Limb (tissue), 2 donors: Measurements from ENCODE around the gene PDILT.

Experiments
- DNase-seq, 2 donors: peaks; one replicate each; pipeline ENCODE4 v3.0.0-alpha.2; 2016; ENCODE audit errors: extremely low spot score in 2 of 2

The PDILT gene

DNA sequence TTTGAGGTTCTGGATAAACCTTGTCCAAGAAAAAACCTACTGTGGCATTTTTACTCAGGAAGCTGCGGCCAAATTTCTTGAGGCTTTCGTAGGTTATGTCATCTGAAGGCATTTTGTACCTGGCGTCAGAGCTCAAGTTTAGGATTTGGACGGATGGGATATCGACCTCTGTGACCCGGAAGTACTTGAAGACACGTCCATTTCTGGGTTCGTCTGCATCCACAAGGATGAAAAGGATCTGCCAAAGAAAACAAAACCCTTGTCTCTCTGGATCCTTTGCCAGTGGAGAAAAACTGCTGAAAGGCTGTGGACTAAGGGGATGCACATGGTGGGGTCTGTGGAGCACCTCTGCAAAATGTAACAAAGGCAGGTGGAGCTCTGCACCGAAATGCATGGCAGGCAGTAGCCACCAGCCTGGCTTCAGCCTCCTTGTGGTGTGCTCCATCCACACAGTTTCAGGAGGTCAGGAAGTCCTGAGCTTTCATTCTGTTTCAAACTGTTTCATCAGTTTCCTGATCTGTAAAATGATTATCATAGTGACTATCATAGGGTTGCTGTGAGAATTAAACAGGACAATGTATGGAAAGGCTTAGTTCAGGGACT is 35.0 kb downstream of the PDILT start:
- no peak for DNase-seq

GRCh38 chr16:20364051-20364450 is 40.5 kb downstream of the PDILT start:
- DNase-seq = no peak

- no peak for DNase-seq
These were observed 41.3 kb downstream of the PDILT start for GRCh38 chr16:20363191-20363590.

- no peak for DNase-seq
These were observed 44.5 kb downstream of the PDILT start for GRCh38 chr16:20359997-20360396.

DNA sequence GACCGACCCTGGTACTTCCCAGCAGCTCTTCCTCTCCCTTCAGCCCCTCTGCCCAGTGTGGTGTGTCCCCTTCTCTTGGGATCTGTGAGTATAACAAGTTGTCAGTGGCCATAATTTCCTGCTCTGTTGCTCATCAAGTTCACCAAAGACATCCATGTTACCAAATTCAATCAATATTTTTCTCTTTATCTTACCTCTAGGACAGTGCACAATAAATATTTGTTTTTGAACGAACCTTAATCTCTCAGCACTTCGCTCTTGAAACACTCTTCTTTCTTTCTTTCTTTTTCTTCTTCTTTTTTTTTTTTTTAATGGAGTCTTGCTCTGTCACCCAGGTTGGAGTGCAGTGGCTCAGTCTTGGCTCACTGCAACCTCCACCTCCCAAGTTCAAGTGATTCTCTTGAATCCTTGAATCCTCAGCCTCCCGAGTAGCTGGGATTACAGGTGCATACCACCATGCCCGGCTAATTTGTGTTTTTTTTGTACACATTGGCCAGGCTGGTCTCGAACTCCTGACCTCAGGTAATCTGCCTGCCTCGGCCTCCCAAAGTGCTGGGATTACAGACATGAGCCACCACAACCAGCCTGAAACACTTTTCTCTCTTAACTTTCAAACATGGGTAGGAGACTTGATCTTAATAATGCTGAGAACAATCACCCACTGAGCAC is 49.3 kb downstream of the PDILT start:
- no peak for DNase-seq

DNA sequence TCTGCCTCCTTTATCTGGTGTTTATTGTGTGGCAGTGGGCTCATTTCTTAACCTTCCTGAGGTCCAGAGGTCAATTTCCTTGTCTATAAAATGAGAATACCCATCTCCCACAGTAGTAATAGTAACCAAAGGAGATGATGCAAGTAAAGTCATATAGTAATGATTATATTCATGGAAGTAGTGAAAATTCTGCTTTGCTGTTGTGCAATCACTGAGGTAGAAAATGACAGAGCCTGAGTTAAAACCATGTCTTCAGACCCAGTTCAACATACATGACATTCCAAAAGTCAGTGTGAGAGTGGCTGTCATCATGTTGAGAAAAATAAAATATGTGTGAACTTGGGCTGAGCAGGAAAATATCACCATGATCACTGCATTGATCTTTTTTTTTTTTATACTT is 51.2 kb downstream of the PDILT start:
- DNase-seq = no peak

DNA sequence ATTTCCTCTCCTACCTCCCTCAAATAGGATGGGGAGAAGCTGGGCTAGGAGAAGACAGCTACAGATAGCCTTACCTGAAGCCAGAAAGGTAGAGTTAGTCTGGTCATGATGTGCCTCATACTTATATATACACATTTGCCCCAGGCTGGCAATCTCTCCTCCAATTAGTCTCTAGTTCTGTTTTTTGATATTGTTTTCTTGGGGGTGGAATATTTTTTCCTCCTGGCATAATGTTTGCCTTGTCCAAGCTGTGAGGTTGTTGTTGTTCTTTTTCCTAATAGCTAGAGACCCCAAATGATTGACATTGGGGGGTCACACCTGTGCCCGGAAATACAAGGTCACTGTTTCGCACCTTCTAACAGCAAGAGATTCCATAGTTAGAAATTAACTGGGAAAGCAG is 51.9 kb downstream of the PDILT start, which contains the start of gene UMOD:
Gene UMOD (minus strand): TSS at position 101 of the 400 bp plus-strand sequence. CDS start 1,978 bp downstream, outside the sequence.
- no peak for DNase-seq

DNA sequence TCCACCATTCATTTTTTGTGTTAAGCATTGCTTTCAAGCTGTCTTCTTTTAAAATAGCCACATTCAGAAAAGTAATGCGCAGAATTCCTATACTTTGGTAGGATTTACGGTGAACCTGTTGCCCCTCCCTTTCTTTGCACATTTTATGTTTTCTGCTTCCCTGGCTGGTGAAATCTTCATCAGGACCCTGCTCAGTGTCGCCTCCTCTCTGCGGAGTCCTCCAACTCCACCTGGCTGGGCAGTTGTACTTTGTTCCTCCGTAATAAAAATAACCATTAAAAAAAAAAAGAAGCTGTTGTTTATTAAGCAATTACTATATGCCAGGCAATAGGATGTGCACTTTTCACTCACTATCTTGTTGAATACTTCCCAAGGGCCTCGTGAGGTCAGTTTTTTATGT is 54.9 kb downstream of the PDILT start:
- no peak for DNase-seq

DNA sequence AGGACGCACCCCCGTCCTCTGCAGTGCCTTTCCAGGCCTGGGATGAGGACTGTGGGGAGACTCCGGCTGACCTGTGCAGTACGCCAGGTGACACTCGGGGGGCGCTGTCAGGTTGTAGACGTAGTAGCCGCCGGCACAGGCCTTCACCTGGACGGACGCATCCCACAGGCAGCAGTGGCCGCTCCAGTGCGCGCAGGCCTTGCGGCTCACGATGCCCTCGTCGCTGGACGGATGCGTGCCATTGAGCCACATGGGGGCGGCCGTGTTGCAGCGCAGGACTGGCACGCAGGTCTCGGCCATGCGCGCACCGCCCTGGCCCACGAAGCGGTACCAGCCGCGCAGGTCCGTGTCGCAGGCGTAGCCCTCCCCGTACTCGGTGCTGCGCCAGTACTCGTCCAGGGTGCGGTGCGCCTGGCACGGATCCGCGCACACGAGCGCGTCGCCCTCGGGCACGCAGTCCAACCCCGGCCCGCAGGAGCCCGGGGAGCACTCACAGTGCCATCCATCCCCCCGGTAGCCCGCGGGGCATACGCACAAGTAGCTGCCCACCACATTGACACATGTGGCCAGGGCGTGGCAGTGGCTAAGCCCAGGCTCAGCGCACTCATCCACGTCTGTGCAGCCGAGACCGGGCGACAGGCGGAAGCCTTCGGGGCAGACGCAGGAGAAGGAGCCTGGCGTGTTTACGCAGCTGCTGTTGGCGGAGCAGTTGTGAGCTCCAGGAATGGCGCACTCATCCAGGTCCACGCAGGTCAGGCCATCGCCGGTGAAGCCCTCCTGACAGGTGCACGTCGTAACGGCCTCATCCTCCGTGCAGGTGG is 56.0 kb downstream of the PDILT start:
- no peak for DNase-seq

- no peak for DNase-seq
These were observed 56.7 kb downstream of the PDILT start for GRCh38 chr16:20347666-20348364.

DNA sequence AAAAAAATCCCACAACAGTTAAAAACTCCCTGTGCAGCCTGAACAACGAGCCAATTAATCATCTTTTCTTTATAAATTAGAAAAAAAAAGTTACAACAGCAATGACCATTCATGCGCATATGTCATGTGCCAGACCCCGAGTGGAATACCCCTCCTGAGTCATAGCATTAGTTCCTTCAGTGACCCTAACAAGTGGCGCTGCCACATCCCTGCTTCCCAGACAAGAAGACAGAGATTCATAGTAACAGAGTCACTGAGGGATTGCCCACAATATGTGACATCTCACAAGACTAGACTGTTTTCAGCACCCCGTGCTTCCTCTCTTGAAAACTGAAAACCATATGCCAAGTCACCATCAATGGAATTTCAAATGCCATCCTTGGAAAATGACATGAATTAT is 59.9 kb downstream of the PDILT start:
- no peak for DNase-seq

DNA sequence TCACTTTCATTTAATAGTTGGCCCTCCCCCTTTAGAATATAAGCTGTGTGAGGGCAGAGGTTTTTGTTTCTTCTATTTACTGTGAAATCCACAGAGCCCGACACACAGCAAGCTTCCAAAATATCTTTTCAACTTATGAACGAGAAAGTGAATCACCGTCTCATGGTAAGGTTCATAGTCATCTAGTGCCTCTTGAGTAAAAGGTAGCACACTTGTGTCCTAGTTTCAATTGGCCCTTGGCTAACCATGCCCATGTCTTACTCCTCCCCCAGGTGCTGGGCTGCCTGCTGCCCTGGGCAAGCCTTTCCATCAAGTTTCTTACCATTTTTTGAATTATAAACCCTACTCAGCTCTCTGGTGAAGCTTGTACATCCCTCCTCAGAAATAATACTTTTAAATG is 64.8 kb downstream of the PDILT start:
- no peak for DNase-seq

GRCh38 chr16:20336955-20337354 is 67.6 kb downstream of the PDILT start:
- DNase-seq = no peak

DNA sequence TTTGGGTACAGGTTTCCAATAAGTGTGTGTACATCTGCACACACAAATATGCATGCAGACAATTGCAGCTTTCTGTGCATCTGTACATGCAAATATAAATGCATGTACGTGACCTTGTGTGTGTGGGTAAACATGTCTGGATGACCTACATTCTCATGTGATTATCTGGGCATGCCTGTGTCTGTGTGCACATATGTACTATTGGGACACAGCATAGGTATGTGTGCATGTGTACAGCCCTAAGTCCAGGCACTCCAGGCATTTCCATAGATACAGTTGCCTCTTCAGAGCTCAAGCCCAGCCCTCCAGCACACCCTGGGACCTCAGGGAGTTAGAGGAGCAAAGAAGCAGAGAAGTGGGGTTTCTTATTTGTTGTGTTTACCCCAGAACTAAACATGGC is 70.1 kb downstream of the PDILT start:
- no peak for DNase-seq

DNA sequence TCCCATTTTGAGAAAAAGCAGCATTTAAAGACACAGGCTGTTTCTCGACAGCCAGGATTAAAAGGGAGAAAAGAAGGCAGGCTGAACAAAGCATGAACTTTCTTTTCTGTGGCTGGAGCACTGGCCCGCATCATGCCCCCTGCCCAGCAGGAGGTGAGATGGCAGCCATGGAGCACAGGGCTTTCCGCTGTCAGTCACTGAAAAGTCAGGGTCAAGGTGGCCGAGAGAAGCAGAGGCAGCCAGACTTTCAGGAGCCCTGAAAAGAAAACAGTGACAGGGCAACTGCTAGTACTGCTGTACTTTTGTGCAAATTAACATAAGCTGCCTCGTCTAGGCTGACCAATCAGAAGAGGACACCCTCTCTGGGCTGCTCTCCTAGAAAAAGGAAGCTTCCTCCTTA is 71.4 kb downstream of the PDILT start:
- DNase-seq = no peak

GRCh38 chr16:20332411-20332810 is 72.1 kb downstream of the PDILT start:
- no peak for DNase-seq

DNA sequence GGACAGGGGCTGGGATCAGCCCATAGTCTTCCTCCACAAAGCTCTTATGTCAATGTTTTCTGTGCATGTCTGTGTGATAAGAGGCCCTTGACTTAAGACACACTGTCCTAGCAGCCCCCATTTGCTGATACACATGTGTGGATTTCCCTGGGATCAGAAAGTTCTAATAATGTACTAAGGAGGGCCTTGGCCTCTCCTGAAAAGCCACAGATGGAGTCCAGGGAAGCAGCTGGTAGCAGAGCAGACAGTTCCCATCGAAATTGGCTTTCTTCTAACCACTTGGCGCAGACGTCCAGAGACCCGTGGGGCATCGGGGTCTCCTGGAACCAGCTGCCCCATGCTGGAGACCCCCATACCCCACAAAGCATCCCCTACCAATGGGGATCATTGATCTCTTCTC is 72.9 kb downstream of the PDILT start:
- no peak for DNase-seq

DNA sequence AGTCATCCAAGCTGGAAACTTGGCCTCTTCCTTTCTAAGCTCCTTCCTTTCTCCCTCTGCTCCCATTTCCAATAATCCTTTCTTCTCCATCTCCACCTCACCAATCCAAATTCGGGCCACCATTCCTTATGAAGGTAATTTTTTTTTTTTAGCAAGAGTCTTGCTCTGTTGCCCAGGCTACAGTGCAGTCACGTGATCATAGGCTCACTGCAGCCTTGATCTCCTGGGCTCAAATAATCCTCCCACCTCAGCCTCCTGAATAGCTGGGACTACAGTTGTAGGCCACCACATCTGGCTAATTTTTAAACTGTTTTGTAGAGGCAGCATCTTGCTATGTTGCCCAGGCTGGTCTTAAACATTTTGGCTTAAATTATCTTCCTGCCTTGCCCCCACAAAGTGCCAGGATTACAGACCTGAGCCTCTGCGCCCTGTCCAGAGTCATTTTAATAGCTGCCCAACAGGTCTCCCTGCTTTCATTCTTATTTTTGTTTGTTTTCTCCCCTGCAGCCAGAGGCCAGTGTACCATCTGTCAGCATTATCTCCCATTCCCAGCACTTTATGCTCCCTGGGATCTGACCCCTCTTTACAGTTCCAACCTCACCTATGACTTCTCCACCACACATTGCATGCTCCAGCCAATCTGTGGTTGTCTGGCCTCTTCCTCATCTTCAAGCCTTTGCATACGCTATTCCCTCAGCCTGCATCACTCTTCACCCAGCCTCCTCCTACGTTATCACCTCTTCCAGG is 75.0 kb downstream of the PDILT start:
- DNase-seq = no peak

- no peak for DNase-seq
These were observed 77.0 kb downstream of the PDILT start, which contains the start of gene GP2 for GRCh38 chr16:20327444-20328041. Gene GP2 (minus strand): TSS chr16:20327513. CDS start chr16:20326431, 1,082 bp downstream.

- DNase-seq = no peak
These were observed 78.2 kb downstream of the PDILT start for GRCh38 chr16:20326321-20326720.

GRCh38 chr16:20325005-20325404 is 79.5 kb downstream of the PDILT start:
- DNase-seq = no peak
